D721Med (cell line): ENCODE measurements around the gene CDH23.

Source experiments
- DNase-seq: peaks from one replicate; pipeline ENCODE4 v3.0.0; 2011; ENCODE audit warnings: low spot score; ENCODE audit not compliant: insufficient read length
- FAIRE-seq: peaks from 2 replicates; lab custom pipeline; 2011; peaks lifted over from hg19 to GRCh38; lab: Jason Lieb, UNC
- TF ChIP-seq, protein P1 (sequence below): IDR thresholded peaks from 2 replicates; pipeline ENCODE4 v1.5.1; 2012; ENCODE audit warnings: mild to moderate bottlenecking, control low read depth; ENCODE audit not compliant: insufficient read depth; ENCODE audit errors: missing control alignments

Gene CDH23

DNA sequence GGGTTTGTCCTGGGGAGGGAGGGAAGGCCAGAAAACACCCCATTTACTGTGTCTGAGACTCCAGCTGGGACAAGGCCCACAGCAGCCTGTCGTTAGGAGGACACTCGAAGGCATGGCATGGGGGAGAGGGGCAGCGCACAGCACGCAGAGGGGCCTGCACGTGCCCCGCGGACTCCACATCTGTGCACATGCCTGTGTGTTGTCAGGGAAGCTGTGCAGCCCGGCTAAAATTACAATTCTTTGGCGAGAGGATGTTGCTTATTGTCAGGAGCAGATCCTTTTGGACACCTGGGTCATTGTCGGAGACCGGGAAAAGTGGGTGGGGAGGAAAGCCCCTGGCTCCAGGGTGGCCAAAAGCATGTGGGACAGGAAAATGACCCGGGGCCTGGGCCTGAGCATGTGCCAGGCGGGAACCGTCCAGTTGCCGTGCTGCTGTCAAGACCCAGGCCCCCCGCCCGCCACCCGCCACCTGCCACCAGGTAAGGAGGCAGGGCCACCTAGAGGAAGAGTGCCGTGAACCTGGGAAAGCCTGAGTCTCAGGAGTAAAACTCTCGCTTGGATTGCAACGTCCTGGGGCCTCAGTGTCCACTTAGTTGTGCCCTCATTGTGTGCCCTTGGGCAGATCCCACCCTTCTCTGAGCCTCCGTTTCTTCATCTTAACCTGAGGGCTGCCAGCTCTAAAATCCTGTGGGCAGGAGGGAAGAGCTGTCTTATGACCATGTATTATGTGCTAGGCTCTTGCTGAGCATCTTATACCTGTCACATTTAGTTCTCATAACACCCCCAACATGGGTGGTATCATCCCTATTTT, 369.4 kb downstream of the CDH23 start:
- FAIRE-seq (no peak), DNase-seq (no peak)
- TF ChIP-seq, protein P1, sequence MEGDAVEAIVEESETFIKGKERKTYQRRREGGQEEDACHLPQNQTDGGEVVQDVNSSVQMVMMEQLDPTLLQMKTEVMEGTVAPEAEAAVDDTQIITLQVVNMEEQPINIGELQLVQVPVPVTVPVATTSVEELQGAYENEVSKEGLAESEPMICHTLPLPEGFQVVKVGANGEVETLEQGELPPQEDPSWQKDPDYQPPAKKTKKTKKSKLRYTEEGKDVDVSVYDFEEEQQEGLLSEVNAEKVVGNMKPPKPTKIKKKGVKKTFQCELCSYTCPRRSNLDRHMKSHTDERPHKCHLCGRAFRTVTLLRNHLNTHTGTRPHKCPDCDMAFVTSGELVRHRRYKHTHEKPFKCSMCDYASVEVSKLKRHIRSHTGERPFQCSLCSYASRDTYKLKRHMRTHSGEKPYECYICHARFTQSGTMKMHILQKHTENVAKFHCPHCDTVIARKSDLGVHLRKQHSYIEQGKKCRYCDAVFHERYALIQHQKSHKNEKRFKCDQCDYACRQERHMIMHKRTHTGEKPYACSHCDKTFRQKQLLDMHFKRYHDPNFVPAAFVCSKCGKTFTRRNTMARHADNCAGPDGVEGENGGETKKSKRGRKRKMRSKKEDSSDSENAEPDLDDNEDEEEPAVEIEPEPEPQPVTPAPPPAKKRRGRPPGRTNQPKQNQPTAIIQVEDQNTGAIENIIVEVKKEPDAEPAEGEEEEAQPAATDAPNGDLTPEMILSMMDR: no peak

DNA sequence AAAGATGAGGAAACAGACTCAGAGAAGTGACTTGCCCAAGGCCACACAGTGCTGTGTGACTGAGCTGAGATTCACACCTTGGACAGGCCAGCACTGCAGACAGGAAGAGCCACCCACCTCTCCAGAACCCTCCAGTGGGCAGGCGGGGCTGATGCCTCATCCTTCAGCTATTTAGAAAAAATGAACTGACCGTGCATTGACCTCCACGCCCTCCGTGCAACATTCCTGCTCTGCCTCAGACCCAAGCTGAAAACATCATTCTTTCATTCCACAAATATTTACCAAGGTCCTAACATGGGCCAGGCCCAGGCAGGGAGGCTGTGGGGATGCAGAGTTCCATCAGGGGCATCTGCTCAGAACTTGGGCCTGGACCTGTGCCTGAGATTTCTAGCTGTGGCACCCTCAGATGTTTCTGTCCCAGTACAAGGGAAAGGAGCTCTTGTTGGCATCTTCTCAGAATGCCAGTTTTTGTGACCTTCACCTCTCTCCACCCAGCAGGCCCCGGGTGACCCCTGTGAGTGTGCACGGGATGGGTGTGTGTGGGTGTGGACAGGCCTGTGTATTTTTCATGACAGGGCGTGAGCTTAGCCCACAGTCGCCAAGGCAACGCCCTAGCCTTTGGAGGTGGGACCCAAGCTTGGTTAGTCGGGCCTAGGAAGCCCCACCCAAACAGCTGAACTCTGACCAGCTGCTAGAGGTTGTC, 370.1 kb downstream of the CDH23 start:
- TF ChIP-seq, protein P1: no peak
- no peak for FAIRE-seq
- no peak for DNase-seq

DNA sequence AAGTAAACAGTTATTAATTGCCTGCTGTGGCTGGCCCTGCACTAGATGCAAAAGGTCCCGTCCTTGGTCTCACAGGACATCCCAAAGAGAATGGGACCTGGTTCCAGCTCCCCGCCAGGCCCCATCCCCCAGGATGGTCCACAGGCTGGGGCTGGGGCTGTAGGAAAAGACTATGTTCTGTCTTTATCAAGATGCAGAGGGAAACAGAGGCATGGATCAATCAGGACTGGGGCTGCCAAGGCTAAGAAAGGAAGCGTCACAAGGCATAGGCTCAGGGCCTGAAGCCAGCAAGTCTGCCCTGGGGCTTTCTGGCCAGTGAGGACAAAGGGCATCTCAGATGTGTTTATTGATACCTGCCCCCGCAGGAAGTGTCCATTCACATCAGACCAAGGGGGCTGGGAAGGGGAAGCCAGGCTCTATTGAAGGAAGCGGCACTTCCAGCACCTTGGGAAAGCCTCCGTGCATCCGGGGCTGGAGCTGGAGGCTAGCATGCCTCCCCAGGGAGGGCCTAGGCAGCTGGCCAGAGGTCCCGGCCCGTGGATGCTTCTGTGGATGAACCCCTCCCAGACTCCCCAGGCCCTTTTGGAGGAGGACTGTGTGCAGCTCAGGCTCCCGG, 370.8 kb downstream of the CDH23 start:
- no peak for DNase-seq
- no peak for FAIRE-seq
- TF ChIP-seq, protein P1: no peak

DNA sequence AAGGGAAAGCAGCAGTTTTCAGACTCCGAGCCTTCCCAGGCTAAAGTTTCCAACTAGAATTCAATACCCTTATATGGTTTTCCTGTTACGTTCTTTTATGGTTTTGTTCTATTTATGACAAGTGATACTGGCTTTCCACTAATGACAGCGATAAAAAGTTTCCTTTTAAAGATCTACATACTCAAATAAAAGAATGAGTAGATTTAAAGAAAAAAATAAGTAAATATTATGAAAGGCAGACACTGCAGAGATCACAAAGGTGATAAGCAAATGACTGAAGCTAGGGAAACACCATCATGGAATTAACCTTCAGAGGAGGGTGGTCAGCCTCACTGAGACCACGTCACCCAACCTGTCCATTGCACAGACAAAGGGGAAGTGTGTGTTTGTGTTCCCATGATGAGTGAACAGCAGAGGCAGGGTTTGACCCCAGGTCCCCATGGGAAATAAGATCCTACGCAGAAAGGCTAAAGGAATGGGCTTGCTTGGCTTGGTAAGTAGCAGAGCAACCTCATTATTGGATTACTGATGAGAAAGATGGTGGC, 372.6 kb downstream of the CDH23 start:
- DNase-seq (no peak), FAIRE-seq (no peak)
- TF ChIP-seq, protein P1: no peak

DNA sequence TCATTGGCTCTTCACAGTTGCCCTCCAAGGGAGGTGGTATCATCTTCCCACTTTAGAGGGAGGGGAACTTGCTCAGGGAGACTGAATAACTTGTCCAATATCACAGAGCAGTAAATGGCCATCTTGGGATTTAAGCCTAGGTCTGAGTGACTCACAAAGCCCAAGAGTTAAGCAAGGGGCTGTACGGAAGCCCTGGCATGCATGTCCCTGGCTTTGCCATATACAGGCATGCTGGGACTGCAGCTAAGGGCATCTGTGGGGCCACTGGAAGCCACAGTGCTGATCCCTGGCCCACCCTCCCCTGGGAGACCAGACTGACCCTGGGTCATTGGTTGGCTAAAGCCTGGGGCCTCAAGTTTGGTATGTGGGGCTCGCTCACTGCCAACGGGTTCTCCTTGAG, 373.5 kb downstream of the CDH23 start:
- DNase-seq (no peak), FAIRE-seq (no peak)
- TF ChIP-seq, protein P1: no peak

DNA sequence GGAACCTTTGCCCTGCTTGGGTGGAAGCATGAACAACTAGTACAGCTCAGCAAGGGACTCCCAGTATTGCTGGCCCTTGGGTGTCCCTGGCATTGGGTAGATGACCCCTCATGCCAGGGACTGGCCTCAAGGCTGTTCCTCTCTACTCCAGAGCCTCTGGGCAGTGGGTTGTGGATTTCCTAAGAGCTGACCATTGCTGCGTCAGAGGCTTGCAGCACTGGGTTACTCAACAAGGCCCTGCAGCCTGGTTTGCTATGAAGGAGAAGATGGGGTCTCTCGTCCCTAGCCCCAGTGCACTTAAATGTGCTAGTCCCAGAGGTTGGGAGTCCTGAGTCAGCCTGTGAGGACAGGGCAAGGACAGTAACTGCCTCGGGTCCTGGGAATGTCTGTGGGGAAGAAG, 374.1 kb downstream of the CDH23 start:
- no peak for FAIRE-seq
- TF ChIP-seq, protein P1: no peak
- DNase-seq: no peak

DNA sequence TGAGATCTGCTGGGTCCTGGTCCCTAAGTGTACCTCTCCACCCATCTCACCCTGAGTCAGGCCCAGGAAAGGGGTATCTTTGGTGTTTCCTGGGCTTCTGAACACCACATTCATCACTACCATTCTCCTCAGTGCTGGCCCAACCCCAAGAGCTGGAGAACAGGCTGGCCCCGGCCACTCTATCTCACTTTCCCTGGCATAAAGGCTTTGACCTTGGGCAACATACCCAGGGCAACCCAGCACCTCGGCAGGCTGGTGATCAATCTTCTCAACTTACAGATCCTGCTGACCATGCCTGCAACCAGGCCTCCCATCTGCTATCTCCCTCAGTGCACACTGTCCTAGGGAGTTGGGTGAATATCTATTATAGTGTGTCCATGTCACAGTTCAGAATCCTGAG, 374.5 kb downstream of the CDH23 start:
- no peak for DNase-seq
- TF ChIP-seq, protein P1: no peak
- FAIRE-seq: no peak
